Coronary artery (tissue), 2 donors: ENCODE data around the gene BSDC1.
"Not testable (repeated sequence)": the region's sequence is repeated elsewhere in the genome, so short reads cannot be mapped to it uniquely, and the experiment has no call there.

Experiments
- DNase-seq: peaks from one replicate; pipeline ENCODE4 v3.0.0-alpha.2; 2017; ENCODE audit warnings: low spot score
- H3K27ac ChIP-seq, 2 donors: fragments of 200-600 bp; sonication (generic); one replicate each; pipeline ENCODE4 v1.5.1; 2016 to 2019
- H3K4me3 ChIP-seq: fragments of 200-600 bp; sonication (generic); 2 replicates; pipeline ENCODE4 v1.5.1; 2016; ENCODE audit warnings: mild to moderate bottlenecking, moderate library complexity
- CTCF ChIP-seq: fragments of 200-600 bp; sonication (generic); IDR thresholded peaks from one replicate; pipeline ENCODE4 v1.5.1; 2019; ENCODE audit warnings: antibody characterized with exemption

The BSDC1 gene

GRCh38 chr1:32404946-32405345 lies 10.7 kb upstream of the BSDC1 start:
- Histone ChIP-seq H3K4me3 (no peak overlapping the region), H3K27ac (no peak overlapping the region)
- TF ChIP-seq CTCF: no peak
- DNase-seq: no peak

- TF ChIP-seq CTCF: peak; percentile 87
- Histone ChIP-seq H3K4me3 (no peak overlapping the region), H3K27ac (peak overlapping the region; percentile 66 to 86)
- DNase-seq: peak; percentile 94
These were observed 6.8 kb upstream of the BSDC1 start for GRCh38 chr1:32400876-32401631.

GRCh38 chr1:32399843-32400242 lies 5.6 kb upstream of the BSDC1 start:
- no peak overlapping the region for H3K27ac ChIP-seq
- H3K4me3 ChIP-seq: no peak overlapping the region
- no peak for DNase-seq
- no peak for TF ChIP-seq CTCF

GRCh38 chr1:32398401-32398800 lies 4.2 kb upstream of the BSDC1 start:
- no peak for DNase-seq
- TF ChIP-seq CTCF: no peak
- Histone ChIP-seq H3K4me3 (no peak overlapping the region), H3K27ac (no peak overlapping the region)

GRCh38 chr1:32396524-32396923 lies 2.3 kb upstream of the BSDC1 start:
- DNase-seq, H3K27ac ChIP-seq: not testable (repeated sequence)

GRCh38 chr1:32394890-32395432 lies 720 bp upstream of the BSDC1 start:
- DNase-seq: no peak
- TF ChIP-seq CTCF: no peak

More at GRCh38 chr1:32396524-32396923, 2.3 kb upstream of the BSDC1 start:
- H3K4me3 ChIP-seq: not testable (repeated sequence)

GRCh38 chr1:32393832-32394140 lies 455 bp downstream of the BSDC1 start:
- peak overlapping the region; percentile 87 to 98 for H3K27ac ChIP-seq
- TF ChIP-seq CTCF: no peak
- no peak for DNase-seq
- H3K4me3 ChIP-seq: peak overlapping the region; percentile 95

More at GRCh38 chr1:32394890-32395432, 720 bp upstream of the BSDC1 start:
- H3K27ac ChIP-seq: peak overlapping the region; percentile 87 to 98
- H3K4me3 ChIP-seq: peak overlapping the region; percentile 95
